B cell (primary cell): ENCODE measurements around the gene YWHAG. TPM values are rescaled to one million over a fixed set of nuclear protein-coding genes. Genes with fewer than 3 reads are reported as not detected.

Experiments
- ATAC-seq: fragments of 200-7000 bp; cut with Tn5 transposase; one replicate; pipeline ENCODE4 v1.10.0; 2021; ENCODE audit warnings: low read depth, mild to moderate bottlenecking, moderate number of reproducible peaks, moderate library complexity
- CTCF ChIA-PET: fragments of 350-600 bp; sonication (Branson Sonifier 250); formaldehyde crosslinking; loops from one replicate; lab custom pipeline; 2021; ENCODE audit warnings: antibody characterized with exemption, inconsistent platforms; lab: Charles Lee
- POLR2A ChIA-PET: fragments of 350-600 bp; sonication (Branson Sonifier 250); formaldehyde crosslinking; loops from one replicate; lab custom pipeline; 2021; ENCODE audit warnings: antibody characterized with exemption; lab: Charles Lee
- DNase-seq: peaks from one replicate; pipeline ENCODE4 v3.0.0; 2013
- H2AFZ ChIP-seq: 2 replicates; pipeline ENCODE4 v1.6.1; 2012; ENCODE audit warnings: mild to moderate bottlenecking, low read depth, low read length; ENCODE audit not compliant: insufficient read depth, poor library complexity, severe bottlenecking
- H3K27ac ChIP-seq, 2 donors: 1 replicate in 1 of 2; 2 replicates in 1 of 2; pipeline ENCODE4 v1.5.1; 2012 to 2013; ENCODE audit warnings: low read length in 2 of 2, mild to moderate bottlenecking in 2 of 2, moderate library complexity in 1 of 2
- H3K27me3 ChIP-seq, 4 experiments: fragments of 200-600 bp in 1 of 4; sonication (generic) in 1 of 4; replicated peaks in 1 of 4; 1 replicate in 2 of 4; 2 replicates in 2 of 4; pipeline versions ENCODE4 v1.6.1 to v1.7.0; 2013 to 2016; ENCODE audit warnings: low read length in 3 of 4, mild to moderate bottlenecking in 2 of 4, mixed read lengths in 1 of 4, moderate library complexity in 1 of 4; ENCODE audit not compliant: insufficient read depth in 4 of 4, control insufficient read depth in 3 of 4; ENCODE audit errors: control extremely low read depth in 1 of 4
- H3K36me3 ChIP-seq, 2 experiments: replicated peaks in 1 of 2; 1 replicate in 1 of 2; 2 replicates in 1 of 2; pipeline versions ENCODE4 v1.6.1 to v1.7.1; 2013; ENCODE audit warnings: low read length in 1 of 2; ENCODE audit not compliant: insufficient read depth in 2 of 2, control insufficient read depth in 1 of 2; ENCODE audit errors: control extremely low read depth in 1 of 2, extremely low read depth in 1 of 2
- H3K4me1 ChIP-seq, 2 donors: fragments of 200-600 bp in 1 of 2; sonication (generic) in 1 of 2; 1 replicate in 1 of 2; 2 replicates in 1 of 2; pipeline versions ENCODE4 v1.5.1 to v1.6.1; 2013 to 2017; ENCODE audit warnings: low read length in 2 of 2; ENCODE audit not compliant: control insufficient read depth in 2 of 2, insufficient read depth in 2 of 2
- H3K4me2 ChIP-seq: replicated peaks from 2 replicates; pipeline ENCODE3; 2012; ENCODE audit warnings: mild to moderate bottlenecking, low read depth, low read length; ENCODE audit not compliant: poor library complexity, severe bottlenecking
- H3K4me3 ChIP-seq, 5 experiments: fragments of 200-600 bp in 1 of 5; sonication (generic) in 1 of 5; 1 replicate in 3 of 5; 2 replicates in 2 of 5; pipeline versions ENCODE4 v1.5.1 to v1.7.0; 2011 to 2016; ENCODE audit warnings: low read length in 4 of 5, mild to moderate bottlenecking in 4 of 5, low read depth in 2 of 5, control low read depth in 1 of 5, moderate library complexity in 1 of 5; ENCODE audit not compliant: insufficient read depth in 1 of 5; ENCODE audit errors: control extremely low read depth in 1 of 5, extremely low read depth in 1 of 5
- H3K79me2 ChIP-seq: fragments of 200-600 bp; sonication (generic); one replicate; pipeline ENCODE4 v1.6.0; 2016; ENCODE audit warnings: low read length; ENCODE audit not compliant: control insufficient read depth, insufficient read depth
- H3K9ac ChIP-seq: fragments of 200-600 bp; sonication (generic); 2 replicates; pipeline ENCODE4 v1.6.1; 2017; ENCODE audit warnings: mild to moderate bottlenecking, low read length, moderate library complexity
- H3K9me3 ChIP-seq, 3 donors: one replicate each; pipeline versions ENCODE4 v1.6.1 to v1.7.1; 2013; ENCODE audit warnings: low read length in 2 of 3; ENCODE audit not compliant: control insufficient read depth in 2 of 3, insufficient read depth in 1 of 3; ENCODE audit errors: control extremely low read depth in 1 of 3
- H4K20me1 ChIP-seq: 2 replicates; pipeline ENCODE4 v1.6.0; 2012; ENCODE audit warnings: mild to moderate bottlenecking, low read length; ENCODE audit not compliant: insufficient read depth, control insufficient read depth, poor library complexity, severe bottlenecking
- H3K27ac Mint-ChIP-seq: one replicate; pipeline ENCODE4 v1.8.0; 2021; ENCODE audit warnings: mixed read lengths
- H3K27me3 Mint-ChIP-seq: one replicate; pipeline ENCODE4 v1.8.0; 2021; ENCODE audit warnings: mixed read lengths
- H3K4me1 Mint-ChIP-seq: one replicate; pipeline ENCODE4 v1.8.0; 2021; ENCODE audit warnings: mixed read lengths
- H3K4me3 Mint-ChIP-seq: one replicate; pipeline ENCODE4 v1.8.0; 2021; ENCODE audit warnings: mixed read lengths
- H3K9me3 Mint-ChIP-seq: one replicate; pipeline ENCODE4 v1.8.0; 2022; ENCODE audit warnings: mixed read lengths; ENCODE audit not compliant: insufficient read depth
- EZH2 ChIP-seq: IDR thresholded peaks from 2 replicates; pipeline ENCODE4 v1.6.1; 2012; ENCODE audit warnings: borderline replicate concordance, low read depth, mild to moderate bottlenecking, moderate library complexity, low read length; ENCODE audit not compliant: insufficient read depth, poor library complexity, severe bottlenecking
- WGBS: methylation state at CpG from one replicate; pipeline ENCODE4 v1.1.5; 2013; ENCODE audit warnings: missing lambda C conversion rate; ENCODE audit not compliant: insufficient coverage; 5-methylcytosine and 5-hydroxymethylcytosine counted together
- intact Hi-C: fragments of 100-400 bp; cut with micrococcal nuclease; formaldehyde crosslinking; loops from one replicate; pipeline ENCODE4 v1.10.0; 2022
- polyA plus RNA-seq: library from polyadenylated mRNA; depleted of rRNA; stranded (reverse); fragments of >200 nt; gene quantifications from 2 replicates; pipeline ENCODE4 v1.2.3, GENCODE V29; 2012
- total RNA-seq, 2 donors: library from RNA; stranded (reverse); fragments of 120-200 nt in 1 of 2; gene quantifications; 1 replicate in 1 of 2; 2 replicates in 1 of 2; pipeline versions ENCODE4 v1.2.3 to v1.2.4, GENCODE V29; 2013 to 2022
- TF ChIP-seq, protein P1 (sequence below): fragments of 200-600 bp; IDR thresholded peaks from one replicate; pipeline ENCODE4 v1.8.0; 2022; ENCODE audit warnings: antibody characterized with exemption, mild to moderate bottlenecking

Gene YWHAG
- total and polyA plus RNA-seq, 2 donors (not counting 1 experiment from before 2014, with no cell fraction given) = 6.6 to 51.6 TPM

DNA sequence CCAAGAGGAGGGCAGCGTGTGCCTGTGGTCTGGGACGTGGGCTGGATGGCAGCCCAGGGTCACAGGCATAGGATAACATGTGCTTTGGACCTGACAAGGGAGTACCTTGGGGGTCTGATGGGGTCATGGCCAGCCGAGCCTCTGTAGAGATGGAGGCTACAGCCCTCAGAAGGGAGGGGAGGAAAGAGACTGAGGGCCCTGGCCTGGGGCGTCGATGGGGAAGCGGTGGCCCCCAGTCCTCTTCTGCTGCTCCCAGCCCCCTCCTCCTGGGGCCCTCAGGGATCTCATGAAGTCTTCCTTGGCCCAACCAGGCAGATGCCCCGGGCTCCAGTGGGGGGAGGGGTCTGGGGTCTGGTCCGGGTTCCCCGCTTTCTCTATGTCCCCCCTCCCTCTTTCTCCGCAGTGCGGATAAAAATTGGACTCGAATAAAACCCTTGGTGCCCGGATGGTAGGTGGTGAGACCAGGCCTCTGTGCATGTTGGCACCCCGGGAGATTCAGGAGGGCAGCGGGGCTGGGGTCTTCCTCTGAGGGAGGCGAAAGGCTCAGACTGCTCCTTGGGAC lies 71.9 kb downstream of the YWHAG start:
- H3K4me1 Mint-ChIP-seq = peaks cover 12% of the 10 kb centered on the region
- no peak overlapping the region for H3K27ac Mint-ChIP-seq
- CTCF ChIA-PET = interaction anchor here (0.7 kb wide), 1 partner anchor 16 kb away, joined by 3 read pairs; no protein-coding TSS in a partner anchor

More for the DNA sequence above, 71.9 kb downstream of the YWHAG start:
- Histone ChIP-seq H3K36me3 (no peaks in the 10 kb centered on the region), H3K4me2 (no peak overlapping the region), H3K79me2 (no peaks in the 10 kb centered on the region), H3K4me1 (peaks cover 9 to 15% of the 10 kb centered on the region in 2 donors), H3K4me3 (no peak overlapping the region), H2AFZ (no peak overlapping the region), H3K9ac (no peak overlapping the region), H3K9me3 (peaks cover 0 to 4% (median 0%) of the 10 kb centered on the region in 3 donors), H3K27ac (no peak overlapping the region), H3K27me3 (peaks cover 0 to 37% (median 12%) of the 10 kb centered on the region in 4 experiments), H4K20me1 (no peaks in the 10 kb centered on the region)
- ATAC-seq (no peak), DNase-seq (no peak)
- WGBS = 87% methylated on average over 7 of the region's 16 CpGs
- POLR2A ChIA-PET = interaction anchor here (0.6 kb wide), 1 partner anchor 39 kb away, joined by 6 read pairs; no protein-coding TSS in a partner anchor
- intact Hi-C loops = no loop called here
- H3K27me3 Mint-ChIP-seq = peaks cover 26% of the 10 kb centered on the region
- TF ChIP-seq EZH2 = no peak
- TF ChIP-seq, protein P1, sequence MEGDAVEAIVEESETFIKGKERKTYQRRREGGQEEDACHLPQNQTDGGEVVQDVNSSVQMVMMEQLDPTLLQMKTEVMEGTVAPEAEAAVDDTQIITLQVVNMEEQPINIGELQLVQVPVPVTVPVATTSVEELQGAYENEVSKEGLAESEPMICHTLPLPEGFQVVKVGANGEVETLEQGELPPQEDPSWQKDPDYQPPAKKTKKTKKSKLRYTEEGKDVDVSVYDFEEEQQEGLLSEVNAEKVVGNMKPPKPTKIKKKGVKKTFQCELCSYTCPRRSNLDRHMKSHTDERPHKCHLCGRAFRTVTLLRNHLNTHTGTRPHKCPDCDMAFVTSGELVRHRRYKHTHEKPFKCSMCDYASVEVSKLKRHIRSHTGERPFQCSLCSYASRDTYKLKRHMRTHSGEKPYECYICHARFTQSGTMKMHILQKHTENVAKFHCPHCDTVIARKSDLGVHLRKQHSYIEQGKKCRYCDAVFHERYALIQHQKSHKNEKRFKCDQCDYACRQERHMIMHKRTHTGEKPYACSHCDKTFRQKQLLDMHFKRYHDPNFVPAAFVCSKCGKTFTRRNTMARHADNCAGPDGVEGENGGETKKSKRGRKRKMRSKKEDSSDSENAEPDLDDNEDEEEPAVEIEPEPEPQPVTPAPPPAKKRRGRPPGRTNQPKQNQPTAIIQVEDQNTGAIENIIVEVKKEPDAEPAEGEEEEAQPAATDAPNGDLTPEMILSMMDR = no peak
- H3K9me3 Mint-ChIP-seq = no peaks in the 10 kb centered on the region
- H3K4me3 Mint-ChIP-seq = no peak overlapping the region
